Endothelial cell of umbilical vein (primary cell): ENCODE data around the gene TMCC3. TPM values are rescaled to one million over a fixed set of nuclear protein-coding genes. Genes with fewer than 3 reads are reported as not detected.

ENCODE experiments used
- BruUV-seq: library from RNA; stranded (reverse); fragments of 400-500 nt; replicated peaks from 2 replicates; lab custom pipeline; 2021; lab: Mats Ljungman, UMichigan
- CTCF ChIA-PET: fragments of 300-600, 350-600 bp; sonication (Branson Sonifier 250); formaldehyde crosslinking; loops from one replicate; lab custom pipeline; 2021; ENCODE audit warnings: antibody characterized with exemption, inconsistent platforms; lab: Charles Lee
- POLR2A ChIA-PET: fragments of 300-600, 350-600 bp; sonication (Branson Sonifier 250); formaldehyde crosslinking; loops from one replicate; lab custom pipeline; 2021; ENCODE audit warnings: antibody characterized with exemption, inconsistent platforms; lab: Charles Lee
- DNase-seq: peaks from one replicate; pipeline ENCODE4 v3.0.0-alpha.2; 2011; ENCODE audit warnings: low read depth, low spot score
- FAIRE-seq: peaks from 2 replicates; lab custom pipeline; 2011; peaks lifted over from hg19 to GRCh38; lab: Jason Lieb, UNC
- H2AFZ ChIP-seq: 2 replicates; pipeline ENCODE4 v1.6.0; 2012; ENCODE audit warnings: low read depth, low read length, control low read depth, inconsistent platforms
- H3K27ac ChIP-seq: 2 replicates; pipeline ENCODE4 v1.5.1; 2011; ENCODE audit warnings: low read depth, mild to moderate bottlenecking, control low read depth, low read length, moderate library complexity; ENCODE audit not compliant: insufficient read depth
- H3K27me3 ChIP-seq, 2 experiments: 2 replicates each; pipeline versions ENCODE4 v1.6.0 to v1.6.1; 2011; ENCODE audit warnings: low read length in 2 of 2, mixed read lengths in 1 of 2; ENCODE audit not compliant: control insufficient read depth in 2 of 2, insufficient read depth in 2 of 2
- H3K36me3 ChIP-seq, 2 experiments: 2 replicates in 1 of 2; 3 replicates in 1 of 2; pipeline ENCODE4 v1.5.1; 2011; ENCODE audit warnings: low read length in 2 of 2, mild to moderate bottlenecking in 1 of 2, moderate library complexity in 1 of 2; ENCODE audit not compliant: control insufficient read depth in 2 of 2, insufficient read depth in 2 of 2; ENCODE audit errors: extremely low read depth in 1 of 2
- H3K4me1 ChIP-seq: 3 replicates; pipeline ENCODE4 v1.5.1; 2011; ENCODE audit warnings: mild to moderate bottlenecking, low read length; ENCODE audit not compliant: control insufficient read depth, insufficient read depth; ENCODE audit errors: extremely low read depth
- H3K4me2 ChIP-seq: 2 replicates; pipeline ENCODE4 v1.6.1; 2011; ENCODE audit warnings: low read length, control low read depth, mixed read lengths; ENCODE audit not compliant: insufficient read depth
- H3K4me3 ChIP-seq, 3 experiments: fragments of 200-600 bp in 1 of 3; sonication (generic), shearing (Covaris generic) in 1 of 3; replicated peaks in 1 of 3; 2 replicates each; pipeline ENCODE4 v1.5.1; 2011 to 2016; ENCODE audit warnings: control low read depth in 3 of 3, low read length in 3 of 3, mild to moderate bottlenecking in 2 of 3, inconsistent platforms in 1 of 3, low read depth in 1 of 3, moderate library complexity in 1 of 3; ENCODE audit not compliant: insufficient read depth in 1 of 3
- H3K79me2 ChIP-seq: 2 replicates; pipeline ENCODE4 v1.6.0; 2012; ENCODE audit warnings: low read length, inconsistent platforms; ENCODE audit not compliant: control insufficient read depth, insufficient read depth
- H3K9ac ChIP-seq: replicated peaks from 2 replicates; pipeline ENCODE3; 2011; ENCODE audit warnings: low read length, control low read depth; ENCODE audit not compliant: insufficient read depth; ENCODE audit errors: extremely low read depth
- H3K9me1 ChIP-seq: replicated peaks from 3 replicates; pipeline ENCODE4 v1.6.0; 2011; ENCODE audit warnings: mild to moderate bottlenecking, low read length; ENCODE audit not compliant: control insufficient read depth, insufficient read depth; ENCODE audit errors: extremely low read depth
- H3K9me3 ChIP-seq: replicated peaks from 2 replicates; pipeline ENCODE4 v1.5.1; 2012; ENCODE audit warnings: low read length, inconsistent platforms; ENCODE audit not compliant: control insufficient read depth, insufficient read depth
- H4K20me1 ChIP-seq: replicated peaks from 2 replicates; pipeline ENCODE3; 2011; ENCODE audit warnings: mild to moderate bottlenecking, low read length; ENCODE audit not compliant: control insufficient read depth, insufficient read depth; ENCODE audit errors: extremely low read depth
- CTCF ChIP-seq, 2 donors: IDR thresholded peaks; 1 replicate in 1 of 2; 2 replicates in 1 of 2; pipeline ENCODE4 v1.5.1; 2011; ENCODE audit warnings: low read length in 2 of 2, mild to moderate bottlenecking in 2 of 2, moderate library complexity in 2 of 2, control low read depth in 1 of 2, inconsistent platforms in 1 of 2, low read depth in 1 of 2; ENCODE audit not compliant: insufficient read depth in 1 of 2; ENCODE audit errors: extremely low read depth in 1 of 2
- EZH2 ChIP-seq: IDR thresholded peaks from 2 replicates; pipeline ENCODE4 v1.6.1; 2012; ENCODE audit warnings: borderline replicate concordance, low read depth, mild to moderate bottlenecking, moderate library complexity, low read length, inconsistent platforms; ENCODE audit not compliant: severe bottlenecking
- FOS ChIP-seq: IDR thresholded peaks from 2 replicates; pipeline ENCODE4 v1.6.1; 2011; ENCODE audit warnings: mild to moderate bottlenecking, low read length, moderate library complexity, borderline replicate concordance; ENCODE audit not compliant: insufficient read depth
- GATA2 ChIP-seq: IDR thresholded peaks from 2 replicates; pipeline ENCODE4 v1.7.0; 2011; ENCODE audit warnings: low read depth, mild to moderate bottlenecking, moderate library complexity, mixed read lengths, low read length; ENCODE audit not compliant: insufficient read length, insufficient read depth
- JUN ChIP-seq: IDR thresholded peaks from 2 replicates; pipeline ENCODE4 v1.6.1; 2011; ENCODE audit warnings: borderline replicate concordance, low read depth; ENCODE audit not compliant: insufficient read length, insufficient read depth
- MAX ChIP-seq: IDR thresholded peaks from 2 replicates; pipeline ENCODE4 v1.6.1; 2011; ENCODE audit not compliant: insufficient read depth, insufficient read length
- MYC ChIP-seq: IDR thresholded peaks from one replicate; pipeline ENCODE4 v1.6.1; 2011; ENCODE audit warnings: mild to moderate bottlenecking, low read depth, low read length
- POLR2A ChIP-seq: IDR thresholded peaks from 2 replicates; pipeline ENCODE4 v1.6.1; 2012; ENCODE audit warnings: low read depth, mild to moderate bottlenecking, control low read depth, low read length
- POLR2AphosphoS5 ChIP-seq: IDR thresholded peaks from 2 replicates; pipeline ENCODE4 v1.6.1; 2012; ENCODE audit warnings: low read depth, mild to moderate bottlenecking, control low read depth, low read length, moderate library complexity; ENCODE audit not compliant: insufficient read depth
- dilution Hi-C: fragments of 300-500 bp; cut with MboI; formaldehyde crosslinking; loops from one replicate; pipeline ENCODE4 v1.15.0; 2019; ENCODE audit warnings: low sequenced_read_pairs; ENCODE audit not compliant: extremely low pct_ligation_motif_present
- intact Hi-C: fragments of 100-400 bp; cut with micrococcal nuclease; formaldehyde crosslinking; loops from one replicate; pipeline ENCODE4 v1.10.0; 2022
- polyA plus RNA-seq, 4 experiments: library from polyadenylated mRNA; depleted of rRNA in 3 of 4; stranded (reverse) in 3 of 4; unstranded in 1 of 4; fragments of >200 nt; gene quantifications; 2 replicates each; pipeline versions ENCODE4 v1.2.1 to v1.2.3, GENCODE V29; 2011 to 2012; ENCODE audit warnings: missing spikeins in 1 of 4
- total RNA-seq: library from RNA; stranded (reverse); gene quantifications from 2 replicates; pipeline ENCODE4 v1.2.3, GENCODE V29; 2021

Gene TMCC3
- total and polyA plus RNA-seq, 2 donors (not counting 3 experiments of a cell fraction or from before 2014, with no cell fraction given), result 13.5 to 30.4 TPM

GRCh38 chr12:94666158-94666557 lies 15.8 kb upstream of the TMCC3 start:
- H3K27me3 ChIP-seq, result no peaks in the 10 kb centered on the region
- POLR2A ChIA-PET, result no interaction called here
- CTCF ChIA-PET, result no interaction called here
- H4K20me1 ChIP-seq, result no peaks in the 10 kb centered on the region
- BruUV-seq, result no TSS peak
- no peak for FAIRE-seq
- no peaks in the 10 kb centered on the region for H3K4me1 ChIP-seq
- H2AFZ ChIP-seq, result no peak overlapping the region
- no peak for TF ChIP-seq EZH2
- TF ChIP-seq MAX, result no peak
- no peak for TF ChIP-seq JUN
- TF ChIP-seq FOS, result no peak
- no peak for TF ChIP-seq CTCF (IDR thresholded peaks at IDR 0.05; ENCODE audit: extremely low read depth in 1 of 2, insufficient read depth in 1 of 2, low read depth in 1 of 2, low read length in 2 of 2)
- TF ChIP-seq MYC, result no peak
- TF ChIP-seq POLR2AphosphoS5, result no peak
- no peak for TF ChIP-seq POLR2A
- TF ChIP-seq GATA2, result no peak
- H3K9me3 ChIP-seq, result no peaks in the 10 kb centered on the region
- dilution Hi-C loops, result no loop called here
- intact Hi-C loops, result no loop called here
- H3K36me3 ChIP-seq, result no peaks in the 10 kb centered on the region
- no peaks in the 10 kb centered on the region for H3K79me2 ChIP-seq
- no peak overlapping the region for H3K27ac ChIP-seq
- H3K4me3 ChIP-seq, result no peak overlapping the region
- H3K9ac ChIP-seq, result no peak overlapping the region
- DNase-seq, result no peak
- H3K9me1 ChIP-seq, result no peaks in the 10 kb centered on the region
- no peak overlapping the region for H3K4me2 ChIP-seq
